HEK293 (cell line): ENCODE data around the gene AHCY.

Experiments
- BCL11A ChIP-seq: fragments of 450-650 bp; formaldehyde crosslinking; IDR thresholded peaks from 2 replicates; pipeline ENCODE4 v1.5.1; 2016; ENCODE audit warnings: low read depth, missing biosample characterization, missing genetic modification characterization
- EGR2 ChIP-seq: fragments of 450-650 bp; formaldehyde crosslinking; IDR thresholded peaks from 2 replicates; pipeline ENCODE4 v1.5.1; 2016; ENCODE audit warnings: low read depth, missing biosample characterization, missing genetic modification characterization
- SETDB1 ChIP-seq: IDR thresholded peaks from one replicate; pipeline ENCODE4 v1.6.1; 2017; ENCODE audit warnings: mild to moderate bottlenecking, low read length, moderate library complexity, mixed read lengths; ENCODE audit not compliant: insufficient read length
- YY1 ChIP-seq: fragments of 450-650 bp; formaldehyde crosslinking; IDR thresholded peaks from 2 replicates; pipeline ENCODE4 v1.5.1; 2018; ENCODE audit warnings: missing biosample characterization, missing genetic modification characterization
- ZBTB21 ChIP-seq: fragments of 450-650 bp; formaldehyde crosslinking; IDR thresholded peaks from 2 replicates; pipeline ENCODE4 v1.5.1; 2017; ENCODE audit warnings: missing biosample characterization, missing genetic modification characterization
- ZFP69B ChIP-seq: fragments of 450-650 bp; formaldehyde crosslinking; IDR thresholded peaks from 2 replicates; pipeline ENCODE4 v1.5.1; 2016; ENCODE audit warnings: missing biosample characterization, missing genetic modification characterization
- ZNF202 ChIP-seq: fragments of 450-650 bp; formaldehyde crosslinking; IDR thresholded peaks from 2 replicates; pipeline ENCODE4 v1.5.1; 2016; ENCODE audit warnings: missing biosample characterization, missing genetic modification characterization, borderline replicate concordance
- ZNF544 ChIP-seq: fragments of 450-650 bp; formaldehyde crosslinking; IDR thresholded peaks from 2 replicates; pipeline ENCODE4 v1.5.0; 2017; ENCODE audit warnings: missing biosample characterization, missing genetic modification characterization
- ZNF621 ChIP-seq: fragments of 450-650 bp; formaldehyde crosslinking; IDR thresholded peaks from 2 replicates; pipeline ENCODE4 v1.5.1; 2017; ENCODE audit warnings: missing biosample characterization, missing genetic modification characterization
- ZNF660 ChIP-seq: fragments of 450-650 bp; IDR thresholded peaks from 2 replicates; pipeline ENCODE4 v1.5.1; 2018; ENCODE audit warnings: missing biosample characterization, mild to moderate bottlenecking, missing genetic modification characterization
- TF ChIP-seq, protein P1 (sequence below): fragments of 450-650 bp; formaldehyde crosslinking; IDR thresholded peaks from 2 replicates; pipeline ENCODE4 v1.5.1; 2016; ENCODE audit warnings: missing biosample characterization, missing genetic modification characterization
- TF ChIP-seq, protein P2 (sequence below): fragments of 450-650 bp; IDR thresholded peaks from 2 replicates; pipeline ENCODE4 v1.5.1; 2018; ENCODE audit warnings: missing biosample characterization, missing genetic modification characterization
- TF ChIP-seq, protein P3 (sequence below): fragments of 450-650 bp; formaldehyde crosslinking; IDR thresholded peaks from 2 replicates; pipeline ENCODE4 v1.5.1; 2016; ENCODE audit warnings: missing biosample characterization, missing genetic modification characterization
- TF ChIP-seq, protein P4 (sequence below): fragments of 450-650 bp; formaldehyde crosslinking; IDR thresholded peaks from 2 replicates; pipeline ENCODE4 v1.5.1; 2016; ENCODE audit warnings: missing biosample characterization, missing genetic modification characterization

DNA sequence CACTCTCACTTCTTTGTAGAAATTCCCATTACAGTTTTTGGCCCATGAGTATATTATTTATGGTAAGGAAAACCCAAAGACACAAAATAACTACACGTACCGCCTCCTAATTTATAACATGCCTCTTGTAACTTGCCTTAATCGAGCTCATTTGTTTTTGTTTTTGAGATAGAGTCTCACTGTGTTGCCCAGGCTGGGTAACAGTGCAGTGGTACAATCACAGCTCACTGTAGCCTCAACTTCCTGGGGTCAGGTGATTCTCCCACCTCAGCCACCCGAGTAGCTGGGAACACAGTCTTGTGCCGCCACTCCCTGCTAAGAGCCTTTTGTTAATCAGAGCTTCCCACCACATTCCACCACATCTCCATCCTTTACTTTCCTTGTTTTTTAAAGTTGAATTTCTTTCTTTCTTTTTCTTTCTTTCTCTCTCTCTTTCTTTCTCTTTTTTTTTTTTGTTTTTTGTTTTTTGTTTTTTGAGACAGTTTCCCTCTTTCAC, 46.5 kb downstream of the AHCY start:
- TF ChIP-seq, protein P1, sequence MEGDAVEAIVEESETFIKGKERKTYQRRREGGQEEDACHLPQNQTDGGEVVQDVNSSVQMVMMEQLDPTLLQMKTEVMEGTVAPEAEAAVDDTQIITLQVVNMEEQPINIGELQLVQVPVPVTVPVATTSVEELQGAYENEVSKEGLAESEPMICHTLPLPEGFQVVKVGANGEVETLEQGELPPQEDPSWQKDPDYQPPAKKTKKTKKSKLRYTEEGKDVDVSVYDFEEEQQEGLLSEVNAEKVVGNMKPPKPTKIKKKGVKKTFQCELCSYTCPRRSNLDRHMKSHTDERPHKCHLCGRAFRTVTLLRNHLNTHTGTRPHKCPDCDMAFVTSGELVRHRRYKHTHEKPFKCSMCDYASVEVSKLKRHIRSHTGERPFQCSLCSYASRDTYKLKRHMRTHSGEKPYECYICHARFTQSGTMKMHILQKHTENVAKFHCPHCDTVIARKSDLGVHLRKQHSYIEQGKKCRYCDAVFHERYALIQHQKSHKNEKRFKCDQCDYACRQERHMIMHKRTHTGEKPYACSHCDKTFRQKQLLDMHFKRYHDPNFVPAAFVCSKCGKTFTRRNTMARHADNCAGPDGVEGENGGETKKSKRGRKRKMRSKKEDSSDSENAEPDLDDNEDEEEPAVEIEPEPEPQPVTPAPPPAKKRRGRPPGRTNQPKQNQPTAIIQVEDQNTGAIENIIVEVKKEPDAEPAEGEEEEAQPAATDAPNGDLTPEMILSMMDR (tag by site-specific recombination), result no peak
- TF ChIP-seq SETDB1 (no peak), ZNF202 (tag by site-specific recombination) (no peak), EGR2 (tag by site-specific recombination) (no peak), ZFP69B (tag by site-specific recombination) (no peak), BCL11A (no peak), ZNF544 (tag by site-specific recombination) (no peak), ZNF660 (tag by site-specific recombination) (no peak), ZNF621 (tag by site-specific recombination) (no peak), ZBTB21 (tag by site-specific recombination) (no peak), YY1 (no peak)
- TF ChIP-seq, protein P2, sequence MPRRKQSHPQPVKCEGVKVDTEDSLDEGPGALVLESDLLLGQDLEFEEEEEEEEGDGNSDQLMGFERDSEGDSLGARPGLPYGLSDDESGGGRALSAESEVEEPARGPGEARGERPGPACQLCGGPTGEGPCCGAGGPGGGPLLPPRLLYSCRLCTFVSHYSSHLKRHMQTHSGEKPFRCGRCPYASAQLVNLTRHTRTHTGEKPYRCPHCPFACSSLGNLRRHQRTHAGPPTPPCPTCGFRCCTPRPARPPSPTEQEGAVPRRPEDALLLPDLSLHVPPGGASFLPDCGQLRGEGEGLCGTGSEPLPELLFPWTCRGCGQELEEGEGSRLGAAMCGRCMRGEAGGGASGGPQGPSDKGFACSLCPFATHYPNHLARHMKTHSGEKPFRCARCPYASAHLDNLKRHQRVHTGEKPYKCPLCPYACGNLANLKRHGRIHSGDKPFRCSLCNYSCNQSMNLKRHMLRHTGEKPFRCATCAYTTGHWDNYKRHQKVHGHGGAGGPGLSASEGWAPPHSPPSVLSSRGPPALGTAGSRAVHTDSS, result no peak
- TF ChIP-seq, protein P3, sequence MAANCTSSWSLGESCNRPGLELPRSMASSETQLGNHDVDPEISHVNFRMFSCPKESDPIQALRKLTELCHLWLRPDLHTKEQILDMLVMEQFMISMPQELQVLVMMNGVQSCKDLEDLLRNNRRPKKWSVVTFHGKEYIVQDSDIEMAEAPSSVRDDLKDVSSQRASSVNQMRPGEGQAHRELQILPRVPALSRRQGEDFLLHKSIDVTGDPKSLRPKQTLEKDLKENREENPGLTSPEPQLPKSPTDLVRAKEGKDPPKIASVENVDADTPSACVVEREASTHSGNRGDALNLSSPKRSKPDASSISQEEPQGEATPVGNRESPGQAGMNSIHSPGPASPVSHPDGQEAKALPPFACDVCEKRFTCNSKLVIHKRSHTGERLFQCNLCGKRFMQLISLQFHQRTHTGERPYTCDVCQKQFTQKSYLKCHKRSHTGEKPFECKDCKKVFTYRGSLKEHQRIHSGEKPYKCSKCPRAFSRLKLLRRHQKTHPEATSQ, result no peak
- TF ChIP-seq, protein P4, sequence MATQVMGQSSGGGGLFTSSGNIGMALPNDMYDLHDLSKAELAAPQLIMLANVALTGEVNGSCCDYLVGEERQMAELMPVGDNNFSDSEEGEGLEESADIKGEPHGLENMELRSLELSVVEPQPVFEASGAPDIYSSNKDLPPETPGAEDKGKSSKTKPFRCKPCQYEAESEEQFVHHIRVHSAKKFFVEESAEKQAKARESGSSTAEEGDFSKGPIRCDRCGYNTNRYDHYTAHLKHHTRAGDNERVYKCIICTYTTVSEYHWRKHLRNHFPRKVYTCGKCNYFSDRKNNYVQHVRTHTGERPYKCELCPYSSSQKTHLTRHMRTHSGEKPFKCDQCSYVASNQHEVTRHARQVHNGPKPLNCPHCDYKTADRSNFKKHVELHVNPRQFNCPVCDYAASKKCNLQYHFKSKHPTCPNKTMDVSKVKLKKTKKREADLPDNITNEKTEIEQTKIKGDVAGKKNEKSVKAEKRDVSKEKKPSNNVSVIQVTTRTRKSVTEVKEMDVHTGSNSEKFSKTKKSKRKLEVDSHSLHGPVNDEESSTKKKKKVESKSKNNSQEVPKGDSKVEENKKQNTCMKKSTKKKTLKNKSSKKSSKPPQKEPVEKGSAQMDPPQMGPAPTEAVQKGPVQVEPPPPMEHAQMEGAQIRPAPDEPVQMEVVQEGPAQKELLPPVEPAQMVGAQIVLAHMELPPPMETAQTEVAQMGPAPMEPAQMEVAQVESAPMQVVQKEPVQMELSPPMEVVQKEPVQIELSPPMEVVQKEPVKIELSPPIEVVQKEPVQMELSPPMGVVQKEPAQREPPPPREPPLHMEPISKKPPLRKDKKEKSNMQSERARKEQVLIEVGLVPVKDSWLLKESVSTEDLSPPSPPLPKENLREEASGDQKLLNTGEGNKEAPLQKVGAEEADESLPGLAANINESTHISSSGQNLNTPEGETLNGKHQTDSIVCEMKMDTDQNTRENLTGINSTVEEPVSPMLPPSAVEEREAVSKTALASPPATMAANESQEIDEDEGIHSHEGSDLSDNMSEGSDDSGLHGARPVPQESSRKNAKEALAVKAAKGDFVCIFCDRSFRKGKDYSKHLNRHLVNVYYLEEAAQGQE (tag by site-specific recombination), result no peak
